Measurements from ENCODE around the gene EIF3F. TPM values are rescaled to one million over a fixed set of nuclear protein-coding genes. Genes with fewer than 3 reads are reported as not detected.

Gene EIF3F
- total and polyA plus RNA-seq, 2 of the 8 experiments (the other 6 are each of a cell fraction or from before 2014, with no cell fraction given): 222 to 388 TPM

DNA sequence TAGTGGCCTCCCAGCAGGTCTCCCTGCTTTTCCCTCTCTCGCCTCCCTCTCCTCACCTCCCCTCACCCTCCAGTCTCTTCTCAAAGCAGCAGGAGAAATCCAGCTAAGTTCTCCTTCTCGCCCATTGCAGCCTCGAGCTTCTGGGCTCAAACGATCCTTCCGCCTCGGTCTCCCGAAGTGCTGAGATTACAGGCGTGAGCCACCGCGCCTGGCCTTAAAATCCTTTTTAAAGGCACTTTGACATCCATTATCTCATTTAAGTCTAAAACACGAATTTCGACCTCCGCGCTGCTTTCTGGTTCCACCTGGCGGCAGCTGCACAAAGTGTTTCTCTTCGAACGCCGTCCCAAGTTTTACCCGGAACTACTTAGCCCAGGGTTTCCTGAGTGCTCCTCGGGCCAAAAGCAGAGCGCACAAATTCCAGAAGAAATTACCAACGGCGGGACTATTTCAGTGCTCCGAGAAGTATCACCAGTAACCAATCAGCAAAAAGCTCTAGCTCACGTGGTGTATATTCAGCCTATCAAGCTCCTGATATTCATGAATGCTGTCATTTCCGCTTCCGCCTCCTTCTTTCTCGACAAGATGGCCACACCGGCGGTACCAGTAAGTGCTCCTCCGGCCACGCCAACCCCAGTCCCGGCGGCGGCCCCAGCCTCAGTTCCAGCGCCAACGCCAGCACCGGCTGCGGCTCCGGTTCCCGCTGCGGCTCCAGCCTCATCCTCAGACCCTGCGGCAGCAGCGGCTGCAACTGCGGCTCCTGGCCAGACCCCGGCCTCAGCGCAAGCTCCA is at the start of gene EIF3F (continued):
- TF ChIP-seq POLR2AphosphoS5 (IDR thresholded peaks at IDR 0.05; ENCODE audit: low read depth, low read length) (peak; percentile 73; the same call in 1 of the 2 replicates), RAD21 (IDR thresholded peaks at IDR 0.05 in 1 of 2, conservative IDR thresholded peaks at IDR 0.05 in 1 of 2; ENCODE audit: low read depth in 2 of 2, low read length in 2 of 2) (peak; percentile 88 to 89), CBX8 (IDR thresholded peaks at IDR 0.05; ENCODE audit: borderline replicate concordance, low read depth, low read length) (no peak), BRCA1 (IDR thresholded peaks at IDR 0.05; ENCODE audit: low read depth, low read length) (no peak), CEBPB (IDR thresholded peaks at IDR 0.05; ENCODE audit: low read depth, low read length) (no peak), HDAC2 (IDR thresholded peaks at IDR 0.05; ENCODE audit: borderline replicate concordance in 1 of 2, low read depth in 2 of 2, low read length in 2 of 2) (no peak), BCL11A (IDR thresholded peaks at IDR 0.05; ENCODE audit: low read depth in 2 of 2, low read length in 2 of 2) (no peak), SRF (IDR thresholded peaks at IDR 0.05; ENCODE audit: low read depth, low read length) (peak; percentile 63; the same call in 1 of the 2 replicates), SIN3A (conservative IDR thresholded peaks at IDR 0.05 in 1 of 2, IDR thresholded peaks at IDR 0.05 in 1 of 2; ENCODE audit: low read depth in 1 of 2, low read length in 2 of 2) (peak in 1 of 2 experiments; percentile 42; a peak in 1 of 4 replicates), SIX5 (IDR thresholded peaks at IDR 0.05; ENCODE audit: low read depth, low read length) (peak; percentile 34; the same call in 1 of the 2 replicates), POU5F1 (IDR thresholded peaks at IDR 0.05; ENCODE audit: low read depth, low read length) (no peak), SAP30 (IDR thresholded peaks at IDR 0.05; ENCODE audit: insufficient read depth, insufficient replicate concordance, low read length) (no peak), POLR2A (IDR thresholded peaks at IDR 0.05; ENCODE audit: control extremely low read depth in 1 of 2, low read depth in 2 of 2, low read length in 2 of 2) (peak; percentile 57 to 62), EP300 (IDR thresholded peaks at IDR 0.05; ENCODE audit: borderline replicate concordance in 1 of 2, low read depth in 2 of 2, low read length in 2 of 2) (peak in 1 of 2 experiments; percentile 70; a peak in 1 of 3 replicates), TCF12 (IDR thresholded peaks at IDR 0.05; ENCODE audit: low read depth, low read length) (0 out of 2 replicates have a peak, but pooled peaks have one; percentile 40), EZH2 (IDR thresholded peaks at IDR 0.05; ENCODE audit: low read depth, low read length, severe bottlenecking) (no peak), PHF8 (conservative IDR thresholded peaks at IDR 0.05; ENCODE audit: low read depth, low read length) (peak; percentile 74), RBBP5 (IDR thresholded peaks at IDR 0.05; ENCODE audit: borderline replicate concordance, low read depth, low read length) (peak; percentile 42; the same call in 1 of the 2 replicates)
- TF ChIP-seq, protein P1, sequence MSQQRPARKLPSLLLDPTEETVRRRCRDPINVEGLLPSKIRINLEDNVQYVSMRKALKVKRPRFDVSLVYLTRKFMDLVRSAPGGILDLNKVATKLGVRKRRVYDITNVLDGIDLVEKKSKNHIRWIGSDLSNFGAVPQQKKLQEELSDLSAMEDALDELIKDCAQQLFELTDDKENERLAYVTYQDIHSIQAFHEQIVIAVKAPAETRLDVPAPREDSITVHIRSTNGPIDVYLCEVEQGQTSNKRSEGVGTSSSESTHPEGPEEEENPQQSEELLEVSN (IDR thresholded peaks at IDR 0.05): peak; percentile 32; the same call in 1 of the 2 replicates
- TF ChIP-seq, protein P2, sequence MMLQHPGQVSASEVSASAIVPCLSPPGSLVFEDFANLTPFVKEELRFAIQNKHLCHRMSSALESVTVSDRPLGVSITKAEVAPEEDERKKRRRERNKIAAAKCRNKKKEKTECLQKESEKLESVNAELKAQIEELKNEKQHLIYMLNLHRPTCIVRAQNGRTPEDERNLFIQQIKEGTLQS (IDR thresholded peaks at IDR 0.05; ENCODE audit: insufficient read depth, low read depth, low read length): peak; percentile 72

All from H1 (cell line).